Stimulated activated CD4-positive, alpha-beta T cell treated with anti-CD3 and anti-CD28 coated beads, Interleukin-4, amount 100 ng/mL, for 1 hour (primary cell): ENCODE results near the gene FEZF2.

ENCODE experiments used
- DNase-seq: peaks from one replicate; pipeline ENCODE4 v3.0.0-alpha.2; 2020

Gene FEZF2

GRCh38 chr3:62325896-62326295, 47.5 kb downstream of the FEZF2 start:
- DNase-seq, result no peak

GRCh38 chr3:62323241-62323640, 50.1 kb downstream of the FEZF2 start:
- DNase-seq, result no peak
